ENCODE data around the gene DPPA2. TPM values are rescaled to one million over a fixed set of nuclear protein-coding genes. Genes with fewer than 3 reads are reported as not detected.

DPPA2 gene
- polyA plus RNA-seq, 1 donor (not counting 4 experiments of a cell fraction or from before 2014, with no cell fraction given): not detected

GRCh38 chr3:109325109-109325508, 8.8 kb upstream of the DPPA2 start:
- H3K79me2 ChIP-seq (ENCODE audit: control insufficient read depth, insufficient read depth, low read length): no peaks in the 10 kb centered on the region
- H3K27me3 ChIP-seq (ENCODE audit: control insufficient read depth, extremely low read depth, insufficient read depth, low read length): no peaks in the 10 kb centered on the region
- H3K4me3 ChIP-seq (ENCODE audit: control insufficient read depth in 2 of 3, extremely low read depth in 1 of 3, insufficient read depth in 2 of 3, low read depth in 1 of 3, low read length in 3 of 3): no peak overlapping the region
- DNase-seq (ENCODE audit: low read depth, low spot score) (no peak), FAIRE-seq (no peak)
- H3K36me3 ChIP-seq (ENCODE audit: control insufficient read depth in 2 of 2, extremely low read depth in 1 of 2, insufficient read depth in 2 of 2, low read length in 2 of 2): no peaks in the 10 kb centered on the region
- no peaks in the 10 kb centered on the region for H4K20me1 ChIP-seq (ENCODE audit: control insufficient read depth, extremely low read depth, insufficient read depth, low read length)
- no peak overlapping the region for H3K9ac ChIP-seq (ENCODE audit: control insufficient read depth, extremely low read depth, insufficient read depth, low read length)
- no peak overlapping the region for H3K4me2 ChIP-seq (ENCODE audit: control insufficient read depth, extremely low read depth, insufficient read depth, low read depth, low read length)
- H3K9me1 ChIP-seq (ENCODE audit: control insufficient read depth, extremely low read depth, insufficient read depth, low read length): no peaks in the 10 kb centered on the region
- H3K9me3 ChIP-seq (ENCODE audit: control insufficient read depth, low read depth, low read length): peaks cover 2% of the 10 kb centered on the region
- no peaks in the 10 kb centered on the region for H3K4me1 ChIP-seq (ENCODE audit: control insufficient read depth, extremely low read depth, insufficient read depth, low read length)
- dilution Hi-C loops (cut with MboI; ENCODE audit: extremely low pct_ligation_motif_present, low sequenced_read_pairs): no loop called here
- no peak overlapping the region for H2AFZ ChIP-seq (ENCODE audit: control insufficient read depth, low read length)
- no peak overlapping the region for H3K27ac ChIP-seq (ENCODE audit: control insufficient read depth, insufficient read depth, low read length)
- TF ChIP-seq CTCF (optimal IDR thresholded peaks at IDR 0.05 in 1 of 3, IDR thresholded peaks at IDR 0.05 in 1 of 3, conservative IDR thresholded peaks at IDR 0.05 in 1 of 3; ENCODE audit: extremely low read depth in 1 of 3, insufficient read depth in 2 of 3, low read length in 3 of 3) (no peak), EZH2 (IDR thresholded peaks at IDR 0.05; ENCODE audit: low read length) (no peak)

GRCh38 chr3:109313061-109313460, 3.3 kb downstream of the DPPA2 start:
- no peak overlapping the region for H3K4me3 ChIP-seq (ENCODE audit: control insufficient read depth in 2 of 3, extremely low read depth in 1 of 3, insufficient read depth in 2 of 3, low read depth in 1 of 3, low read length in 3 of 3)
- H3K27me3 ChIP-seq (ENCODE audit: control insufficient read depth, extremely low read depth, insufficient read depth, low read length): no peaks in the 10 kb centered on the region
- H4K20me1 ChIP-seq (ENCODE audit: control insufficient read depth, extremely low read depth, insufficient read depth, low read length): no peaks in the 10 kb centered on the region
- no peak overlapping the region for H3K27ac ChIP-seq (ENCODE audit: control insufficient read depth, insufficient read depth, low read length)
- no peak overlapping the region for H2AFZ ChIP-seq (ENCODE audit: control insufficient read depth, low read length)
- DNase-seq (ENCODE audit: low read depth, low spot score) (no peak), FAIRE-seq (no peak)
- H3K79me2 ChIP-seq (ENCODE audit: control insufficient read depth, insufficient read depth, low read length): no peaks in the 10 kb centered on the region
- dilution Hi-C loops (cut with MboI; ENCODE audit: extremely low pct_ligation_motif_present, low sequenced_read_pairs): no loop called here
- no peak overlapping the region for H3K9ac ChIP-seq (ENCODE audit: control insufficient read depth, extremely low read depth, insufficient read depth, low read length)
- H3K9me1 ChIP-seq (ENCODE audit: control insufficient read depth, extremely low read depth, insufficient read depth, low read length): no peaks in the 10 kb centered on the region
- H3K9me3 ChIP-seq (ENCODE audit: control insufficient read depth, low read depth, low read length): peaks cover 2% of the 10 kb centered on the region
- no peak for TF ChIP-seq CTCF (optimal IDR thresholded peaks at IDR 0.05 in 1 of 3, IDR thresholded peaks at IDR 0.05 in 1 of 3, conservative IDR thresholded peaks at IDR 0.05 in 1 of 3; ENCODE audit: extremely low read depth in 1 of 3, insufficient read depth in 2 of 3, low read length in 3 of 3)
- no peak overlapping the region for H3K4me2 ChIP-seq (ENCODE audit: control insufficient read depth, extremely low read depth, insufficient read depth, low read depth, low read length)
- H3K4me1 ChIP-seq (ENCODE audit: control insufficient read depth, extremely low read depth, insufficient read depth, low read length): no peaks in the 10 kb centered on the region
- no peaks in the 10 kb centered on the region for H3K36me3 ChIP-seq (ENCODE audit: control insufficient read depth in 2 of 2, extremely low read depth in 1 of 2, insufficient read depth in 2 of 2, low read length in 2 of 2)
